OCI-LY7 (cell line): ENCODE data around the gene LYRM2.

Experiments
- EZH2phosphoT487 ChIP-seq: fragments of 200-600 bp; sonication (generic); IDR thresholded peaks from 2 replicates; pipeline ENCODE4 v1.6.1; 2018; ENCODE audit warnings: low read depth, borderline replicate concordance, mild to moderate bottlenecking, mixed run types, antibody characterized with exemption, low read length, moderate library complexity, mixed read lengths
- TF ChIP-seq, protein P1 (sequence below): fragments of 200-600 bp; sonication (generic); conservative IDR thresholded peaks from 2 replicates; pipeline ENCODE4 v1.5.1; 2014; ENCODE audit warnings: mild to moderate bottlenecking, antibody characterized with exemption, low read length, moderate library complexity, mixed read lengths

DNA sequence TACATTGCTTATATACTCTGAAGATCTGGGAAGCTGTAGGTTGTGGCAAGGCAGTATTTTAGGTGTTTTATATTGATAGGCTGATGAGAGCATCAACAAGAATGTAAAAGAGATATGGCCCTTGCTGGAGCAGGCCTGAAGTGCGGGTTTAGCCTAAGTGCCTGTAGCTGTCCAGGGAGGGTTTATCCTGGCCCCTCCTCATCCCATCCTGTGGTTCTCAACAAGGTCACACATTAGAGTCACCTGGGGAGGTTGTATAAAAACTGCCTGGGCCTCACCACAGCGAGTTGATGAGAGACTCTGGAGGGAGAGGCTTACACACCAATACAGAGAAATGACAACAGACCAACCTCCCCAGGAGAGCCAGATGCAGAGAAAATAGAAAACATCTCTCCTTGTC, 48.4 kb downstream of the LYRM2 start:
- TF ChIP-seq, protein P1, sequence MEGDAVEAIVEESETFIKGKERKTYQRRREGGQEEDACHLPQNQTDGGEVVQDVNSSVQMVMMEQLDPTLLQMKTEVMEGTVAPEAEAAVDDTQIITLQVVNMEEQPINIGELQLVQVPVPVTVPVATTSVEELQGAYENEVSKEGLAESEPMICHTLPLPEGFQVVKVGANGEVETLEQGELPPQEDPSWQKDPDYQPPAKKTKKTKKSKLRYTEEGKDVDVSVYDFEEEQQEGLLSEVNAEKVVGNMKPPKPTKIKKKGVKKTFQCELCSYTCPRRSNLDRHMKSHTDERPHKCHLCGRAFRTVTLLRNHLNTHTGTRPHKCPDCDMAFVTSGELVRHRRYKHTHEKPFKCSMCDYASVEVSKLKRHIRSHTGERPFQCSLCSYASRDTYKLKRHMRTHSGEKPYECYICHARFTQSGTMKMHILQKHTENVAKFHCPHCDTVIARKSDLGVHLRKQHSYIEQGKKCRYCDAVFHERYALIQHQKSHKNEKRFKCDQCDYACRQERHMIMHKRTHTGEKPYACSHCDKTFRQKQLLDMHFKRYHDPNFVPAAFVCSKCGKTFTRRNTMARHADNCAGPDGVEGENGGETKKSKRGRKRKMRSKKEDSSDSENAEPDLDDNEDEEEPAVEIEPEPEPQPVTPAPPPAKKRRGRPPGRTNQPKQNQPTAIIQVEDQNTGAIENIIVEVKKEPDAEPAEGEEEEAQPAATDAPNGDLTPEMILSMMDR: no peak
- no peak for TF ChIP-seq EZH2phosphoT487
